ENCODE data around the gene DCHS2. TPM values are rescaled to one million over a fixed set of nuclear protein-coding genes. Genes with fewer than 3 reads are reported as not detected.

DCHS2 gene
- total and polyA plus RNA-seq, 2 experiments from 2014 or later: 0.12 to 1.7 TPM

- H3K79me2 ChIP-seq: no peaks in the 10 kb centered on the region
- no peaks in the 10 kb centered on the region for H3K9me3 ChIP-seq (ENCODE audit: low read depth)
- 6% methylated on average over 75 of the region's 76 CpGs for WGBS (ENCODE audit: low lambda C conversion rate, missing lambda C conversion rate)
- peaks cover 92% of the 10 kb centered on the region for H3K27me3 ChIP-seq
- peak overlapping the region; percentile 35 for H3K4me3 ChIP-seq
- peak; percentile 66 for TF ChIP-seq EZH2 (IDR thresholded peaks at IDR 0.05; ENCODE audit: borderline replicate concordance)
- TF ChIP-seq CTCF (IDR thresholded peaks at IDR 0.05; ENCODE audit: poor library complexity): no peak
- H3K27ac ChIP-seq: no peak overlapping the region
- H3K4me2 ChIP-seq: peak overlapping the region; percentile 77
- DNase-seq (ENCODE audit: low spot score): peak; percentile 49
- H3K9me2 ChIP-seq (replicated peaks; ENCODE audit: insufficient read depth): no peaks in the 10 kb centered on the region
- no peaks in the 10 kb centered on the region for H4K20me1 ChIP-seq (ENCODE audit: insufficient read depth, poor library complexity, severe bottlenecking)
- H2AFZ ChIP-seq: peak overlapping the region; percentile 49
- H3K4me1 ChIP-seq (ENCODE audit: insufficient read depth): peaks cover 16% of the 10 kb centered on the region
- no peaks in the 10 kb centered on the region for H3K36me3 ChIP-seq (replicated peaks; ENCODE audit: insufficient read depth, low read depth)
Observed at GRCh38 chr4:154490583-154491340, 837 bp downstream of the DCHS2 start.

GRCh38 chr4:154490234-154490582 is 1.4 kb downstream of the DCHS2 start:
- Histone ChIP-seq H3K4me2 (peak overlapping the region; percentile 77), H3K27ac (no peak overlapping the region), H3K79me2 (no peaks in the 10 kb centered on the region), H3K9me2 (replicated peaks; ENCODE audit: insufficient read depth) (no peaks in the 10 kb centered on the region), H3K27me3 (peaks cover 97% of the 10 kb centered on the region), H2AFZ (peak overlapping the region; percentile 49), H3K4me1 (ENCODE audit: insufficient read depth) (peaks cover 16% of the 10 kb centered on the region), H3K9me3 (ENCODE audit: low read depth) (no peaks in the 10 kb centered on the region), H3K4me3 (no peak overlapping the region), H4K20me1 (ENCODE audit: insufficient read depth, poor library complexity, severe bottlenecking) (no peaks in the 10 kb centered on the region), H3K36me3 (replicated peaks; ENCODE audit: insufficient read depth, low read depth) (no peaks in the 10 kb centered on the region)
- 11% methylated on average over 53 of the region's 55 CpGs for WGBS (ENCODE audit: low lambda C conversion rate, missing lambda C conversion rate)
- DNase-seq (ENCODE audit: low spot score): peak; percentile 8
- TF ChIP-seq CTCF (IDR thresholded peaks at IDR 0.05; ENCODE audit: poor library complexity): no peak
- peak; percentile 64 for TF ChIP-seq EZH2 (IDR thresholded peaks at IDR 0.05; ENCODE audit: borderline replicate concordance)

GRCh38 chr4:154489558-154490233 is 1.9 kb downstream of the DCHS2 start:
- Histone ChIP-seq H3K4me3 (no peak overlapping the region), H3K79me2 (no peaks in the 10 kb centered on the region), H3K36me3 (replicated peaks; ENCODE audit: insufficient read depth, low read depth) (no peaks in the 10 kb centered on the region), H3K9me2 (replicated peaks; ENCODE audit: insufficient read depth) (no peaks in the 10 kb centered on the region), H3K9me3 (ENCODE audit: low read depth) (no peaks in the 10 kb centered on the region), H3K4me2 (peak overlapping the region; percentile 77), H2AFZ (no peak overlapping the region), H3K4me1 (ENCODE audit: insufficient read depth) (peaks cover 16% of the 10 kb centered on the region), H3K27me3 (peaks cover 97% of the 10 kb centered on the region), H4K20me1 (ENCODE audit: insufficient read depth, poor library complexity, severe bottlenecking) (no peaks in the 10 kb centered on the region), H3K27ac (no peak overlapping the region)
- DNase-seq (ENCODE audit: low spot score): no peak
- no peak for TF ChIP-seq CTCF (IDR thresholded peaks at IDR 0.05; ENCODE audit: poor library complexity)
- no peak for TF ChIP-seq EZH2phosphoT487 (IDR thresholded peaks at IDR 0.05; ENCODE audit: low read depth, severe bottlenecking, unreplicated experiment)
- TF ChIP-seq EZH2 (IDR thresholded peaks at IDR 0.05; ENCODE audit: borderline replicate concordance): no peak
- WGBS (ENCODE audit: low lambda C conversion rate, missing lambda C conversion rate): 85% methylated on average over 55 of the region's 56 CpGs
